ENCODE data around the gene CFI. TPM values are rescaled to one million over a fixed set of nuclear protein-coding genes. Genes with fewer than 3 reads are reported as not detected.

The CFI gene
- total RNA-seq, 1 experiment from 2014 or later: 0.33 TPM

DNA sequence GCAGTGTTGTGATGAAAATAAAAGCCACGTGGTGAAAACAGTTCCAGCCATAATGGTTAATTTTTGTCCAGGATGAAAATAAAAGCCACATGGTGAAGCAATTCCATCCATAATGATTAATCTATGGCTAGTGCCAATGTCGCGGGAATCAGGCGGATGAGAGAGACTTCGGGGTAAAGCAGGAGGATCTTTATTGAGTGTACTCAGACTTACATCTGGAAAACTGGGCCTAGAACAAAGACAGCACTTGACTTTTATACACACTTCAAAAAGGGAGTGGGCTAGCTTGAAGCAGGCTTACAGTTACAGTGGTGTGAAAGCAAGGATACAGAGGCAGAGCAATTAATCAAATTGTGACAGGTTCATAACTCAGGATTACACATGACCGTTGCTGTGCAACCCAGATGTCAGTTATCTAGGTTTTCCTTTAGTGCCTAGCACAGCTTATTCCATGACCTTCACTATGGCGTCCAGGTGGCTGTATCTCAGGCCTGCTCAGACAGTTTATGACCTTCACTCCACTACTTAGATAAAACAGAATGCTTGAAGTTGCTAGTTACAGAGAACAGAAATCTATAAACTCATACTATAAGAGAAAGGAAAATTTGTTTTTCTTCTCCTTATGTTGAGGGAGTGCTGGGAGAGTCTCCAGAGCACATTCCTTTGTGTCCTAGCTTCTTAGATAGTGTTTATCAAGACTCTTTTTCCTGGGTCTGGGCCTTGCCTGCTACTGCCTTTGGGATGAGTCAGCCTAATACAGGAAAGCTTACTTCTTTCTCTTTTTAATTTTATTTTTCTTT, 66.0 kb downstream of the CFI start:
- in situ Hi-C loops (cut with HindIII; ENCODE audit: low pct_unique_long_range_greater_than_20kb, low sequenced_read_pairs) (no loop called here), intact Hi-C loops (cut with micrococcal nuclease; ENCODE audit: unreplicated experiment) (no loop called here)
- ChIA-PET POLR2A (no interaction called here), CTCF (no interaction called here)
- no peak overlapping the region for H3K27ac ChIP-seq (ENCODE audit: low read length)
- no TSS peak for BruUV-seq (replicated peaks)
- no peaks in the 10 kb centered on the region for H3K27me3 ChIP-seq (ENCODE audit: control insufficient read depth, insufficient read depth, low read length)
- no peak overlapping the region for H3K4me3 ChIP-seq (ENCODE audit: low read depth in 2 of 2, low read length in 2 of 2)
- TF ChIP-seq REST (IDR thresholded peaks at IDR 0.05; ENCODE audit: insufficient read depth in 1 of 2, low read depth in 2 of 2, low read length in 1 of 2) (no peak), POLR2AphosphoS5 (IDR thresholded peaks at IDR 0.05; ENCODE audit: low read depth, low read length) (no peak), TCF7L2 (IDR thresholded peaks at IDR 0.05; ENCODE audit: low read depth, low read length) (no peak), SIN3A (IDR thresholded peaks at IDR 0.05; ENCODE audit: borderline replicate concordance, insufficient read depth, low read depth, low read length) (no peak)
- TF ChIP-seq, protein P1, sequence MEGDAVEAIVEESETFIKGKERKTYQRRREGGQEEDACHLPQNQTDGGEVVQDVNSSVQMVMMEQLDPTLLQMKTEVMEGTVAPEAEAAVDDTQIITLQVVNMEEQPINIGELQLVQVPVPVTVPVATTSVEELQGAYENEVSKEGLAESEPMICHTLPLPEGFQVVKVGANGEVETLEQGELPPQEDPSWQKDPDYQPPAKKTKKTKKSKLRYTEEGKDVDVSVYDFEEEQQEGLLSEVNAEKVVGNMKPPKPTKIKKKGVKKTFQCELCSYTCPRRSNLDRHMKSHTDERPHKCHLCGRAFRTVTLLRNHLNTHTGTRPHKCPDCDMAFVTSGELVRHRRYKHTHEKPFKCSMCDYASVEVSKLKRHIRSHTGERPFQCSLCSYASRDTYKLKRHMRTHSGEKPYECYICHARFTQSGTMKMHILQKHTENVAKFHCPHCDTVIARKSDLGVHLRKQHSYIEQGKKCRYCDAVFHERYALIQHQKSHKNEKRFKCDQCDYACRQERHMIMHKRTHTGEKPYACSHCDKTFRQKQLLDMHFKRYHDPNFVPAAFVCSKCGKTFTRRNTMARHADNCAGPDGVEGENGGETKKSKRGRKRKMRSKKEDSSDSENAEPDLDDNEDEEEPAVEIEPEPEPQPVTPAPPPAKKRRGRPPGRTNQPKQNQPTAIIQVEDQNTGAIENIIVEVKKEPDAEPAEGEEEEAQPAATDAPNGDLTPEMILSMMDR (IDR thresholded peaks at IDR 0.05): no peak
- ATAC-seq (no peak), DNase-seq (ENCODE audit: low read depth, low spot score) (no peak)
- no peaks in the 10 kb centered on the region for H3K9me3 ChIP-seq (ENCODE audit: control insufficient read depth, insufficient read depth, low read depth, low read length)
- no peaks in the 10 kb centered on the region; the same call in 1 of the 2 replicates for H3K4me1 ChIP-seq (ENCODE audit: control insufficient read depth, insufficient read depth, low read length)
- no peaks in the 10 kb centered on the region for H3K36me3 ChIP-seq (ENCODE audit: control insufficient read depth, insufficient read depth, low read length)

DNA sequence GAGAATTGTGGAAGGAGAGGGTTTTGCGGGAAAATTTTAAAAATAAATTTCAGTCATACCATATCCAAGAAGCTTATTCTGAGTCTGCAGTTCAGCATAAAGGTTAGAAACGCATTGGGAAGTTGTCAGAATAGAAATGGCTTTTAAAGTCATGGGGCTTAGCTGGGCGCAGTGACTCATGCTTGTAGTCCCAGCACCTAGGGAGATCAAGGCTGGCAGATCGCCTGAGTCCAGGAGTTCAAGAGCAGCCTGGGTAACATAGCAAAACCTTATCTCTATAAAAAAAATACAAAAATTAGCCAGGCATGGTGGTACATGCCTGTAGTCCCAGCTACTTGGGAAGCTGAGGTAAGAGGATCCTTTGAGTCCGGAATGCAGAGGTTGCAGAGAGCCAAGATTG, 68.1 kb downstream of the CFI start:
- no peaks in the 10 kb centered on the region for H3K36me3 ChIP-seq (ENCODE audit: control insufficient read depth, insufficient read depth, low read length)
- H3K27me3 ChIP-seq (ENCODE audit: control insufficient read depth, insufficient read depth, low read length): no peaks in the 10 kb centered on the region
- H3K9me3 ChIP-seq (ENCODE audit: control insufficient read depth, insufficient read depth, low read depth, low read length): no peaks in the 10 kb centered on the region
- no peak overlapping the region for H3K4me3 ChIP-seq (ENCODE audit: low read depth in 2 of 2, low read length in 2 of 2)
- in situ Hi-C loops (cut with HindIII; ENCODE audit: low pct_unique_long_range_greater_than_20kb, low sequenced_read_pairs) (no loop called here), intact Hi-C loops (cut with micrococcal nuclease; ENCODE audit: unreplicated experiment) (no loop called here)
- TF ChIP-seq SIN3A (IDR thresholded peaks at IDR 0.05; ENCODE audit: borderline replicate concordance, insufficient read depth, low read depth, low read length): no peak
- DNase-seq (ENCODE audit: low read depth, low spot score): no peak
- H3K27ac ChIP-seq (ENCODE audit: low read length): no peak overlapping the region
- no TSS peak for BruUV-seq (replicated peaks)
- no peak for ATAC-seq
- ChIA-PET CTCF (no interaction called here), POLR2A (no interaction called here)
- no peaks in the 10 kb centered on the region; the same call in 1 of the 2 replicates for H3K4me1 ChIP-seq (ENCODE audit: control insufficient read depth, insufficient read depth, low read length)
